ENCODE data around the gene S1PR5.

DNA sequence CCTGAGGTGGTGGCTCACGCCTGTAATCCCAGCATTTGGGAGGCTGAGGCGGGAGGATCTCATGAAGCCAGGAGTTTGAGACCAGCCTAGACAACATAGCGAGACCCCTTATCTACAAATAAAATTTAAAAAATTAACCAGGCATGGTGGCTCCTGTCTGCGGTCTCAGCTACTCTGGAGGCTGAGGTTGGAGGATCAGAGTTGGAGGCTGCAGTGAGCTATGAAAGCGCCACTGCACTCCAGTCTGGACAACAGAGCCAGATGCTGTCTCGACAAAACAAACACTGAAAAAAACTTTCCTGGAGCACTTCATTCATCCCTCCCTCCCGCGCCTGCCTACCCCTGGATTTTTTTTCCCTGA lies 25.8 kb upstream of the S1PR5 start:
- TF ChIP-seq CBX2 (IDR thresholded peaks at IDR 0.05; ENCODE audit: insufficient read depth, low read length, poor library complexity, severe bottlenecking): no peak
- no peak for TF ChIP-seq CCAR2 (IDR thresholded peaks at IDR 0.05; ENCODE audit: low read depth, low read length)
- TF ChIP-seq RAD21 (CRISPR knock-in tag; conservative IDR thresholded peaks at IDR 0.05 in 1 of 2, IDR thresholded peaks at IDR 0.05 in 1 of 2): no peak
- no peak for TF ChIP-seq NKRF (IDR thresholded peaks at IDR 0.05; ENCODE audit: borderline replicate concordance)
- TF ChIP-seq, protein P1, sequence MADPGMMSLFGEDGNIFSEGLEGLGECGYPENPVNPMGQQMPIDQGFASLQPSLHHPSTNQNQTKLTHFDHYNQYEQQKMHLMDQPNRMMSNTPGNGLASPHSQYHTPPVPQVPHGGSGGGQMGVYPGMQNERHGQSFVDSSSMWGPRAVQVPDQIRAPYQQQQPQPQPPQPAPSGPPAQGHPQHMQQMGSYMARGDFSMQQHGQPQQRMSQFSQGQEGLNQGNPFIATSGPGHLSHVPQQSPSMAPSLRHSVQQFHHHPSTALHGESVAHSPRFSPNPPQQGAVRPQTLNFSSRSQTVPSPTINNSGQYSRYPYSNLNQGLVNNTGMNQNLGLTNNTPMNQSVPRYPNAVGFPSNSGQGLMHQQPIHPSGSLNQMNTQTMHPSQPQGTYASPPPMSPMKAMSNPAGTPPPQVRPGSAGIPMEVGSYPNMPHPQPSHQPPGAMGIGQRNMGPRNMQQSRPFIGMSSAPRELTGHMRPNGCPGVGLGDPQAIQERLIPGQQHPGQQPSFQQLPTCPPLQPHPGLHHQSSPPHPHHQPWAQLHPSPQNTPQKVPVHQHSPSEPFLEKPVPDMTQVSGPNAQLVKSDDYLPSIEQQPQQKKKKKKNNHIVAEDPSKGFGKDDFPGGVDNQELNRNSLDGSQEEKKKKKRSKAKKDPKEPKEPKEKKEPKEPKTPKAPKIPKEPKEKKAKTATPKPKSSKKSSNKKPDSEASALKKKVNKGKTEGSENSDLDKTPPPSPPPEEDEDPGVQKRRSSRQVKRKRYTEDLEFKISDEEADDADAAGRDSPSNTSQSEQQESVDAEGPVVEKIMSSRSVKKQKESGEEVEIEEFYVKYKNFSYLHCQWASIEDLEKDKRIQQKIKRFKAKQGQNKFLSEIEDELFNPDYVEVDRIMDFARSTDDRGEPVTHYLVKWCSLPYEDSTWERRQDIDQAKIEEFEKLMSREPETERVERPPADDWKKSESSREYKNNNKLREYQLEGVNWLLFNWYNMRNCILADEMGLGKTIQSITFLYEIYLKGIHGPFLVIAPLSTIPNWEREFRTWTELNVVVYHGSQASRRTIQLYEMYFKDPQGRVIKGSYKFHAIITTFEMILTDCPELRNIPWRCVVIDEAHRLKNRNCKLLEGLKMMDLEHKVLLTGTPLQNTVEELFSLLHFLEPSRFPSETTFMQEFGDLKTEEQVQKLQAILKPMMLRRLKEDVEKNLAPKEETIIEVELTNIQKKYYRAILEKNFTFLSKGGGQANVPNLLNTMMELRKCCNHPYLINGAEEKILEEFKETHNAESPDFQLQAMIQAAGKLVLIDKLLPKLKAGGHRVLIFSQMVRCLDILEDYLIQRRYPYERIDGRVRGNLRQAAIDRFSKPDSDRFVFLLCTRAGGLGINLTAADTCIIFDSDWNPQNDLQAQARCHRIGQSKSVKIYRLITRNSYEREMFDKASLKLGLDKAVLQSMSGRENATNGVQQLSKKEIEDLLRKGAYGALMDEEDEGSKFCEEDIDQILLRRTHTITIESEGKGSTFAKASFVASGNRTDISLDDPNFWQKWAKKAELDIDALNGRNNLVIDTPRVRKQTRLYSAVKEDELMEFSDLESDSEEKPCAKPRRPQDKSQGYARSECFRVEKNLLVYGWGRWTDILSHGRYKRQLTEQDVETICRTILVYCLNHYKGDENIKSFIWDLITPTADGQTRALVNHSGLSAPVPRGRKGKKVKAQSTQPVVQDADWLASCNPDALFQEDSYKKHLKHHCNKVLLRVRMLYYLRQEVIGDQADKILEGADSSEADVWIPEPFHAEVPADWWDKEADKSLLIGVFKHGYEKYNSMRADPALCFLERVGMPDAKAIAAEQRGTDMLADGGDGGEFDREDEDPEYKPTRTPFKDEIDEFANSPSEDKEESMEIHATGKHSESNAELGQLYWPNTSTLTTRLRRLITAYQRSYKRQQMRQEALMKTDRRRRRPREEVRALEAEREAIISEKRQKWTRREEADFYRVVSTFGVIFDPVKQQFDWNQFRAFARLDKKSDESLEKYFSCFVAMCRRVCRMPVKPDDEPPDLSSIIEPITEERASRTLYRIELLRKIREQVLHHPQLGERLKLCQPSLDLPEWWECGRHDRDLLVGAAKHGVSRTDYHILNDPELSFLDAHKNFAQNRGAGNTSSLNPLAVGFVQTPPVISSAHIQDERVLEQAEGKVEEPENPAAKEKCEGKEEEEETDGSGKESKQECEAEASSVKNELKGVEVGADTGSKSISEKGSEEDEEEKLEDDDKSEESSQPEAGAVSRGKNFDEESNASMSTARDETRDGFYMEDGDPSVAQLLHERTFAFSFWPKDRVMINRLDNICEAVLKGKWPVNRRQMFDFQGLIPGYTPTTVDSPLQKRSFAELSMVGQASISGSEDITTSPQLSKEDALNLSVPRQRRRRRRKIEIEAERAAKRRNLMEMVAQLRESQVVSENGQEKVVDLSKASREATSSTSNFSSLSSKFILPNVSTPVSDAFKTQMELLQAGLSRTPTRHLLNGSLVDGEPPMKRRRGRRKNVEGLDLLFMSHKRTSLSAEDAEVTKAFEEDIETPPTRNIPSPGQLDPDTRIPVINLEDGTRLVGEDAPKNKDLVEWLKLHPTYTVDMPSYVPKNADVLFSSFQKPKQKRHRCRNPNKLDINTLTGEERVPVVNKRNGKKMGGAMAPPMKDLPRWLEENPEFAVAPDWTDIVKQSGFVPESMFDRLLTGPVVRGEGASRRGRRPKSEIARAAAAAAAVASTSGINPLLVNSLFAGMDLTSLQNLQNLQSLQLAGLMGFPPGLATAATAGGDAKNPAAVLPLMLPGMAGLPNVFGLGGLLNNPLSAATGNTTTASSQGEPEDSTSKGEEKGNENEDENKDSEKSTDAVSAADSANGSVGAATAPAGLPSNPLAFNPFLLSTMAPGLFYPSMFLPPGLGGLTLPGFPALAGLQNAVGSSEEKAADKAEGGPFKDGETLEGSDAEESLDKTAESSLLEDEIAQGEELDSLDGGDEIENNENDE (IDR thresholded peaks at IDR 0.05; ENCODE audit: low read depth, low read length): no peak
- TF ChIP-seq RNF2 (IDR thresholded peaks at IDR 0.05): no peak
- no peak for TF ChIP-seq ELF4 (CRISPR knock-in tag; IDR thresholded peaks at IDR 0.05)

Data from K562 (cell line).